Sigmoid colon (tissue), 4 donors: ENCODE measurements around the gene KCNMB1.

Source experiments
- POLR2A ChIP-seq, 2 donors: fragments of 450-650 bp; IDR thresholded peaks; one replicate each; pipeline ENCODE4 v1.6.1; 2016; ENCODE audit warnings: antibody characterized with exemption in 2 of 2, mild to moderate bottlenecking in 2 of 2, moderate library complexity in 2 of 2
- POLR2AphosphoS5 ChIP-seq, 4 donors: sonication (generic); formaldehyde crosslinking; IDR thresholded peaks; one replicate each; pipeline ENCODE4 v1.6.1; 2017; ENCODE audit warnings: antibody characterized with exemption in 4 of 4

- TF ChIP-seq POLR2A (IDR thresholded peaks at IDR 0.05) (no peak), POLR2AphosphoS5 (IDR thresholded peaks at IDR 0.05) (no peak)
Measured at GRCh38 chr5:170432669-170433068, 43.5 kb upstream of the KCNMB1 start.
